HG02938 (cell line): ENCODE results near the gene LGMN.
A peak's percentile ranks its signal among the peaks of the same experiment; 100 is the strongest.

ENCODE experiments used
- ATAC-seq: cut with Tn5 transposase; IDR thresholded peaks from one replicate; pipeline ENCODE4 v1.9.1; 2021; ENCODE audit warnings: mild to moderate bottlenecking, moderate library complexity; ENCODE audit not compliant: unreplicated experiment

LGMN gene

GRCh38 chr14:92679246-92679645 lies 69.2 kb downstream of the LGMN start:
- ATAC-seq = no peak

- ATAC-seq = no peak
Measured at GRCh38 chr14:92678766-92679165, 69.7 kb downstream of the LGMN start.

GRCh38 chr14:92677955-92678354 lies 70.5 kb downstream of the LGMN start:
- ATAC-seq = no peak

GRCh38 chr14:92677087-92677668 lies 71.2 kb downstream of the LGMN start:
- peak; percentile 77 for ATAC-seq

- ATAC-seq = no peak
Measured at GRCh38 chr14:92676403-92677086, 71.9 kb downstream of the LGMN start.

- ATAC-seq = no peak
Measured at GRCh38 chr14:92675976-92676375, 72.5 kb downstream of the LGMN start.

- ATAC-seq = no peak
Measured at GRCh38 chr14:92675421-92675820, 73.0 kb downstream of the LGMN start.

- no peak for ATAC-seq
Measured at GRCh38 chr14:92673601-92674150, 74.8 kb downstream of the LGMN start.

- no peak for ATAC-seq
Measured at GRCh38 chr14:92670643-92671366, 77.6 kb downstream of the LGMN start.

GRCh38 chr14:92670160-92670559 lies 78.3 kb downstream of the LGMN start:
- no peak for ATAC-seq

GRCh38 chr14:92668276-92668973 lies 80.0 kb downstream of the LGMN start:
- ATAC-seq = peak; percentile 41

- ATAC-seq = no peak
Measured at GRCh38 chr14:92666251-92666650, 82.2 kb downstream of the LGMN start.

- no peak for ATAC-seq
Measured at GRCh38 chr14:92665661-92666110, 82.7 kb downstream of the LGMN start.

- no peak for ATAC-seq
Measured at GRCh38 chr14:92663049-92663448, 85.4 kb downstream of the LGMN start.

GRCh38 chr14:92660571-92660970 lies 87.9 kb downstream of the LGMN start:
- no peak for ATAC-seq

- no peak for ATAC-seq
Measured at GRCh38 chr14:92659765-92660561, 88.5 kb downstream of the LGMN start.

GRCh38 chr14:92658684-92659083 lies 89.7 kb downstream of the LGMN start:
- ATAC-seq = no peak

GRCh38 chr14:92658160-92658559 lies 90.3 kb downstream of the LGMN start:
- ATAC-seq = no peak

GRCh38 chr14:92657457-92658142 lies 90.8 kb downstream of the LGMN start:
- ATAC-seq = no peak
